Measurements from ENCODE around the gene SRBD1. TPM values are rescaled to one million over a fixed set of nuclear protein-coding genes. Genes with fewer than 3 reads are reported as not detected.
A peak's percentile ranks its signal among the peaks of the same experiment; 100 is the strongest.
"Not testable (repeated sequence)": the region's sequence is repeated elsewhere in the genome, so short reads cannot be mapped to it uniquely, and the experiment has no call there.

Gene SRBD1
- total RNA-seq, 1 donor from 2014 or later, result 11.2 TPM

DNA sequence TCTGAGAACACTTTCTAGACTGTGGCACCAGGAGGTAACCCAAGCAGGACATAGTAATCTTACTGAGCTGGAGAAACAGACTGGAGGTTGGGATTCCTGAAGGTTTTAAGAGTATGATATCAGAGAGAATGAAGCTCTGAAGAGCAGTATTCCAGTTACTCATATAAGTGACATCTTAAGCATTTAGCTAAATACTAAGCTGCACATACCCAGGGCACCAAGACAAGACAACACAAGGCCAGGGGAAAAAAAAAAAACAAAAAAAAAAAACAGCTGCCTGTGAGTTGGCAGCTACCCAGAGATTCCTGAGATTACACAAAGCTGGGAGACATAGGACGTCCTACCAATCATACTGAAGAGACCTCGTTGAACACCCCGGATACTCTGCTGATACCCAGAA, 175.8 kb downstream of the SRBD1 start:
- Mint-ChIP-seq H3K36me3 (ENCODE audit: low read depth) (peaks cover 15% of the 10 kb centered on the region), H3K9me3 (ENCODE audit: low read depth) (peaks cover 29% of the 10 kb centered on the region), H3K27ac (ENCODE audit: unreplicated experiment) (peak overlapping the region; percentile 78), H3K27me3 (ENCODE audit: low read depth) (no peaks in the 10 kb centered on the region), H3K4me3 (ENCODE audit: unreplicated experiment) (no peak overlapping the region), H3K4me1 (ENCODE audit: low read depth) (peaks cover 72% of the 10 kb centered on the region)
- DNase-seq (ENCODE audit: low spot score), result no peak
- TF ChIP-seq, protein P1, sequence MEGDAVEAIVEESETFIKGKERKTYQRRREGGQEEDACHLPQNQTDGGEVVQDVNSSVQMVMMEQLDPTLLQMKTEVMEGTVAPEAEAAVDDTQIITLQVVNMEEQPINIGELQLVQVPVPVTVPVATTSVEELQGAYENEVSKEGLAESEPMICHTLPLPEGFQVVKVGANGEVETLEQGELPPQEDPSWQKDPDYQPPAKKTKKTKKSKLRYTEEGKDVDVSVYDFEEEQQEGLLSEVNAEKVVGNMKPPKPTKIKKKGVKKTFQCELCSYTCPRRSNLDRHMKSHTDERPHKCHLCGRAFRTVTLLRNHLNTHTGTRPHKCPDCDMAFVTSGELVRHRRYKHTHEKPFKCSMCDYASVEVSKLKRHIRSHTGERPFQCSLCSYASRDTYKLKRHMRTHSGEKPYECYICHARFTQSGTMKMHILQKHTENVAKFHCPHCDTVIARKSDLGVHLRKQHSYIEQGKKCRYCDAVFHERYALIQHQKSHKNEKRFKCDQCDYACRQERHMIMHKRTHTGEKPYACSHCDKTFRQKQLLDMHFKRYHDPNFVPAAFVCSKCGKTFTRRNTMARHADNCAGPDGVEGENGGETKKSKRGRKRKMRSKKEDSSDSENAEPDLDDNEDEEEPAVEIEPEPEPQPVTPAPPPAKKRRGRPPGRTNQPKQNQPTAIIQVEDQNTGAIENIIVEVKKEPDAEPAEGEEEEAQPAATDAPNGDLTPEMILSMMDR (IDR thresholded peaks at IDR 0.05), result no peak

DNA sequence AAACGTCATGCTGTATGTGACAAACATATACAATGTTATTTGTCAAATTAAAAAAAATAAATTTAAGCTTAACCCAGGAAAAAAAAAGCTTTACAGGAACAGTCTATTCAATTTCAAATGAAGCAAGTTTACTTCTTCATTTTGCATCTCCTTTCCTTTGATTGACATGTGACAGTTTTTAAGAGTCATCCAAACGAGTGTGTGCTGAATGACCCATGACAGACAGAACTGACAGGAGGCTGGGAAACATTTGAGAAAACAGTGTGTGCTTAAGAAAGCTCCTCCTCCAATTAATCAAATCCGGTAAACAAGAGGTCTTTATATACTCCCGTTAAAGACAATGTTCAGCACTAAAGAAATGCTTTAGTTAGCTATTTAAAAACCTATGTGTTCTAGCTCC, 177.7 kb downstream of the SRBD1 start:
- Mint-ChIP-seq H3K36me3 (ENCODE audit: low read depth) (peaks cover 19% of the 10 kb centered on the region), H3K27ac (ENCODE audit: unreplicated experiment) (peak overlapping the region; percentile 72), H3K4me3 (ENCODE audit: unreplicated experiment) (no peak overlapping the region), H3K9me3 (ENCODE audit: low read depth) (peaks cover 34% of the 10 kb centered on the region), H3K4me1 (ENCODE audit: low read depth) (peaks cover 57% of the 10 kb centered on the region), H3K27me3 (ENCODE audit: low read depth) (no peaks in the 10 kb centered on the region)
- no peak for DNase-seq (ENCODE audit: low spot score)
- TF ChIP-seq, protein P1 (IDR thresholded peaks at IDR 0.05), result no peak

DNA sequence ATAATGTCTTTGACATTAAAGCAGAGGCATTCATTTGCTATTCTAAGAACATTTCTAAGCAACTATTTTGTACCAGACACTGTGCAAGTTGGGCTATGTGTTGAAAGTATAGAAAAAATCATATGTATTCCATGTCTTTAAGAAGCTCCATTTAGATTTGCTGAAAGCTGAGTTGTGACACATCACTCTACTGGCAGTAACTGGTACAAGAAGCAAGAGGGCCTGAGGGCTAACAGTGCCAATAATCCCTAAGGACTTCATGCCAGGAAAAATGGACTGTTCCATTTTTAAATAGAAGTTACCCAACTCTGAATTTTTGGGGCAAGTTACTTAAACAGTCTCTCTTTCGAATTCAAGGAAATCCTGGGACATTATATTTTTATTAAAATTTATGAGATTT, 178.7 kb downstream of the SRBD1 start:
- Mint-ChIP-seq H3K27me3 (ENCODE audit: low read depth) (no peaks in the 10 kb centered on the region), H3K9me3 (ENCODE audit: low read depth) (peaks cover 31% of the 10 kb centered on the region), H3K4me1 (ENCODE audit: low read depth) (peaks cover 57% of the 10 kb centered on the region), H3K27ac (ENCODE audit: unreplicated experiment) (peak overlapping the region; percentile 72), H3K36me3 (ENCODE audit: low read depth) (peaks cover 17% of the 10 kb centered on the region), H3K4me3 (ENCODE audit: unreplicated experiment) (no peak overlapping the region)
- DNase-seq (ENCODE audit: low spot score), result no peak
- TF ChIP-seq, protein P1 (IDR thresholded peaks at IDR 0.05), result peak; percentile 27

DNA sequence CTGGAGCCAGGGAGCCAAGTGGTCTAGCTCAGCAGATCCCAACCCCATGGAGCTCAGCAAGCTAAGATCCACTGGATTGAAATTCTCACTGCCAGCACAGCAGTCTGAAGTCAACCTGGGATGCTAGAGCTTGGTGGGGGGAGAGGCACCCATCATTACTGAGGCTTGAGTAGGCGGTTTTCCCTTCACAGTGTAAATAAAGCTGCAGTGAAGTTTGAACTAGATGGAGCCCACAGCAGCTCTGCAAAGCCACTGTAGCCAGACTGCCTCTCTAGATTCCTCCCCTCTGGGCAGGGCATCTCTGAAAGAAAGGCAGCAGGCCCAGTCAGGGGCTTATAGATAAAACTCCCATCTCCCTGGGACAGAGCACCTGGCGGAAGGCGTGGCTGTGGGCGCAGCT, 185.0 kb downstream of the SRBD1 start:
- not testable (repeated sequence) for H3K27me3 Mint-ChIP-seq (ENCODE audit: low read depth); DNase-seq (ENCODE audit: low spot score); H3K4me3 Mint-ChIP-seq (ENCODE audit: unreplicated experiment); H3K27ac Mint-ChIP-seq (ENCODE audit: unreplicated experiment)
- H3K4me1 Mint-ChIP-seq (ENCODE audit: low read depth), result peaks cover 29% of the 10 kb centered on the region
- peaks cover 11% of the 10 kb centered on the region for H3K9me3 Mint-ChIP-seq (ENCODE audit: low read depth)
- peaks cover 10% of the 10 kb centered on the region for H3K36me3 Mint-ChIP-seq (ENCODE audit: low read depth)

DNA sequence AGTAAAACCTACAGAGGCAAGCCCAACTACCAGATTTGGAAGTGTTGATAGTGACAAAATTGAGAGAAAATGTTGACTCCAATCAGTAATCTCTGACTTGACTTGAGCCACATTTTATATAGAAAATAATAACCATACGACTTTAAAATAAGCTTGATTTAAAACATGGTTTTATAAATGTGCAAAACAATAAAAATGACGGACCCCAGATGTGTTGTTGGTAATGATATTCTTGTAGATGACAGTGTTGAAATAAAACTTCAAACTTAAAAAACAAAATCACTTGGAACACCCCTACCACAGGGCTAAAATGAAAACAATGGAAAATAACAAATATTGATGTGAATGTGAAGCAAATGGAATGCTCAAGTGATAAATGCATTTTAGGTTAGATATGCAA, 188.1 kb downstream of the SRBD1 start:
- TF ChIP-seq, protein P1 (IDR thresholded peaks at IDR 0.05), result no peak
- Mint-ChIP-seq H3K36me3 (ENCODE audit: low read depth) (peaks cover 6% of the 10 kb centered on the region), H3K27me3 (ENCODE audit: low read depth) (no peaks in the 10 kb centered on the region), H3K4me1 (ENCODE audit: low read depth) (peaks cover 21% of the 10 kb centered on the region), H3K27ac (ENCODE audit: unreplicated experiment) (no peak overlapping the region), H3K4me3 (ENCODE audit: unreplicated experiment) (no peak overlapping the region), H3K9me3 (ENCODE audit: low read depth) (no peaks in the 10 kb centered on the region)
- DNase-seq (ENCODE audit: low spot score), result no peak

DNA sequence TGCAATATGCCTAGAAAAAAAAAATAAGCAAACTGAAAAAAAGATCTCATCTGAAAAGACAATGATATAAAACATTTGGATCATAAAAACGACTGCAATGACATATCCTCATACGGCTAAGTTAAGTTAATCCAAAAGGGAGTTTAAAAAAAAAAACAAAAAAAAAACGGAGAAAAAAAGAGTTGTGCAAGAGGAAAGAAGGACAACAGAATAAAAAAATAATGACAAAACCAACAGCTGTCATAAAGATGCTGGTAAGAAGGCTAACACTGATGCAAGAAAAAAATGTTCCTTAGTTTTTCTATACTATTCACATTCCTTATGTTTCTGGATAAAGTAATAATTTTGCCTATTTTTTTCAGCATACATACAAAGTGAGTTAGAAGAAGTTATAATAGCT, 192.5 kb downstream of the SRBD1 start:
- DNase-seq (ENCODE audit: low spot score), result no peak
- no peaks in the 10 kb centered on the region for H3K9me3 Mint-ChIP-seq (ENCODE audit: low read depth)
- H3K4me3 Mint-ChIP-seq (ENCODE audit: unreplicated experiment), result no peak overlapping the region
- peaks cover 22% of the 10 kb centered on the region for H3K4me1 Mint-ChIP-seq (ENCODE audit: low read depth)
- H3K27ac Mint-ChIP-seq (ENCODE audit: unreplicated experiment), result no peak overlapping the region
- no peaks in the 10 kb centered on the region for H3K27me3 Mint-ChIP-seq (ENCODE audit: low read depth)
- TF ChIP-seq, protein P1 (IDR thresholded peaks at IDR 0.05), result no peak
- H3K36me3 Mint-ChIP-seq (ENCODE audit: low read depth), result peaks cover 6% of the 10 kb centered on the region

All from chondrocyte (in vitro differentiated cells).